Activated T-cell treated with anti-CD3 and anti-CD28 coated beads, Interleukin-2, amount 50 U/mL, for 1 hour (primary cell): ENCODE data around the gene LDLRAD4.
"Not testable (repeated sequence)": the region's sequence is repeated elsewhere in the genome, so short reads cannot be mapped to it uniquely, and the experiment has no call there.

Experiments used
- DNase-seq: peaks from one replicate; pipeline ENCODE4 v3.0.0-alpha.2; 2020

LDLRAD4 gene

DNA sequence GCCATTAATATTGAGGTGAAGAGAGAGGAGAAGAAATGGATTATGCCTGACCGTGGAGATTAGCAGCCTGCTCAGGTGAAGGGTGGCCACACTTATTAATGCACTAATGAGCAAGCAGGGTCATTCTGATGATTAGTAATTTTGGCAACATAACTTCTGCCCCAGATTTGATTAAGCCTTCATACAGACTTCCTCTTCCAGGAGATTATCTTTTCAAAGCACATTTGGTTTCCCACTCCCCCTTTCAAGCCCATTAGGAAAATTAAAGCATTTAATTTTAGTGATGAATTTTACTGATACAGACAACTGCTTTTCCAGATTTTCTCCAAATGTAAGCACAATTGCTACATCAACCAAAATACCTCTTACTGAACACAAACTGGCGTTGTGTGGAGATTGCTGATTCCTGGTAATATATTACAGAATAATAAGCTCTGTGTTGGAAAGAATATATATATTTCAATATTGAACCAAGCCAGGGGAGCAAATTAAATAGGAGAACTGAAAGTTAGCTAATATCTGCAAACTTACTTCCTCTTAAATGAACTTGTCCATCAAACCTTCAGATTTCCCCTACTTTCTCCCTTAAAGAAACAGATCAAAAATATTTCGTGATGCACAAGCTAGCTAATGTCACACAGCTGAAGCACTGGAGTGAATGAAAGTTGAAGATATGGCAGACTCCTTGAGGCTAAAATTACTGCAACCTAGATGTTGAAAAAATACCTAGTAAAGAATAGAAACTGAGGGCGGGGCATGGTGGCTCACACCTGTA, 367.0 kb downstream of the LDLRAD4 start:
- DNase-seq, result no peak

DNA sequence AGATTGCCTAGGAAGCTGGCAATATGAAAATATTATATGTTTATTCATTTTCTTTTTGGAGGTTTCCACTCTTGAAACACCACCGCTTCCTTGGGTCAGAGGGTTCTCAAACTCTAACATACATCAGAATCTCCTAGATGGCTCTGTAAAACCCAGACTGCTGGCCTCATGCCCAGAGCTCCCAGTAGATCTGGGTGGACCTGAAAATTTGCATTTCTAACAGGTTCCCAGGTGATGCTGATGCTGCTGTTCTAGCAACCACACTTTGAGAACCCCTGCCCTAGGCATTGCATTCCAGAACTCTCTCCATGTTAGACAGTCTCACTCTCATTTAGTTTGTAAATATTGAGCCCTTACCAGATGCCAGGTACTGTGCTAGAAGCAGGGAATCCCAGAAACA, 368.4 kb downstream of the LDLRAD4 start:
- DNase-seq, result no peak

DNA sequence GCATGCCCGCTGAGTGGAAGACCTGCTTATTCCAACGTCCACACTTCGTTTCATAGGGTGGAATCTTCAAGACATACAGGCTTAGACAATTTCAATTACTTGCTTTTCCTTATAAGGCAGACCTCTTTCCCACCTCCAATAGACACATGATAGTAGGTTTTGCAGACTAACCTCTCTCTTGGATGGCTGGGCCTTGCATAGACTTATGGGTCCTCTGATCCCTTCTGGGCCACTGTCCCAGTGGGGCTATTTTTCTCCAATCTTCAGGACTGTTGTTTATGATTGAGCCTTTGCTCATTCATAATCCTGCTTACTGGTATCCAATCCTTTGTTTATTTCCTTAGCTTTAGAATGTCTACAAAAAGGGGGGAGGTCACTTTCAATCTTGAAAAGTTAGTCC, 368.9 kb downstream of the LDLRAD4 start:
- DNase-seq, result no peak

DNA sequence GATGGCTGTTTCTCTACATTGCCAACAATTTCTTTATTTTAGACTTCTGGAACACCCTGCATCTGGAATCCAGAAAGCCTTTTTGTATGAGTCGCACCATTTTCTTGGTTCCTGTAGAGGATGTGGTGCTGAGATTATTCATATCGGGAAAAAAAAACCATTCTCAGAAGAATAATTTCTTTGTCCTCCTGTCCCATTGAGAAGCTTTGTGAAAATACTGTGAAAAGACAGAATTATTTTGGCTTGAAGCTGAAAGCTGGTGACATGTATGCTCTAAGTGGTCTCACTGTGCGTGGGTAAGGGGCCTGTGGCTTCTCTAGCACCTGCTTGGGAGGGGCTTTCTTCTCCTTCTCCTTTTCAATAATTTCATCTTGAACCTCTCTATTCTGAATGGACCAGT, 369.4 kb downstream of the LDLRAD4 start:
- DNase-seq, result no peak

GRCh38 chr18:13589316-13589715, 370.8 kb downstream of the LDLRAD4 start:
- no peak for DNase-seq

DNA sequence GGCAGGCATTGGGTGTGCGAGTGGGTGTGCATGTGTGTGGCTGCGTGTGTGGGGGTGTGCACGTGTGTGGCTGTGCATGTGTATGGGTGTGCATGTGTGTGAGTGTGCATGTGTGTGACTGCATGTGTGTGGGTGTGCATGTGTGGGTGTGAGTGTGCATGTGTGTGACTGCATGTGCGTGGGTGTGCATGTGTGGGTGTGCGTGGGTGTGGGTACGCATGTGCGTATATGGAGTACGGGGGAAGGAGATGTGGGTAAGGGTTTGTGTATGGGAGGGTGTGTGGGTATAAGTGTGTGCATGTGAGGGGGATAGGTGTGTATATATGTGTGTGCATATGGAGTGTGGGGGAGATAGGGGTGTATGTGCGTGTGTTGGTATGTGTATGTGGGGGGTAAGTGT, 371.4 kb downstream of the LDLRAD4 start:
- DNase-seq, result no peak

DNA sequence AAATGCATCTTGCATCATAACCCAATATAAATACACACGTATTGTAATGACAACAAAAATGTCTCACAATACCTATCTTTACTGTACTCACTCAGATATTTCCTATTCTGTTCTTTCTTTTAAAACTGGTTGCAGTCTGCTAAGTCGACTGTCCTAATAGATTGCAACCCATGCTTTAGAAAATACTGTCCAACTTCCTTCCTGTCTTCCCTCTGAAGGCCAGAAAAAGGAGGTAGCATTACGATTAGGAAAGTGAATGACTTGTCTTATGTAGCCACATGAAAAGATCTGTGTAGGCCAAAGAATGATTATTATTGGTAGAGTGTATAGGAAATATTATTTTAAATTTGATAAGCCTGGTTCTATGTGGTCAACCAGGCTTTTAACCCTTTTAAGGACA, 373.7 kb downstream of the LDLRAD4 start:
- no peak for DNase-seq

- no peak for DNase-seq
These were observed 376.0 kb downstream of the LDLRAD4 start for GRCh38 chr18:13594551-13594950.

GRCh38 chr18:13597068-13597467, 378.5 kb downstream of the LDLRAD4 start:
- no peak for DNase-seq

DNA sequence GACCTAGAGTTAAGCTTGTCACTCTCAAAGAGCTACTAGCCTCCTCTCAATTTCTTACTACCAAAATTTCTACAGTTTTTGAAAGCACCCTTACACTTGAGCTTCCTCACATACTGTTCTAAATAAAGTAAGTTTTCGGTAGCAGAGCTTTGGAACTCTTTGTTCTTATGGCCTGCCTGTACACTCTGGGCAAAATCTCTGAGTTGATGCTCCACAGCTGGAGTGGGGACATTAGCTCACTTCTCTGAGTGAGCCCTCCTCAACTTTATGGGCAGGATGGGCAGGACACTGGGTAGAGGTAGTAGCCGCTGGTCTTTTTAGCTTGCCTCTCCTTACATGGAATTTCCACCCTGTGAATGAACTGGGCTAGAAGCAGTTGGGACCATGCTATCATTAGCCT, 380.0 kb downstream of the LDLRAD4 start:
- DNase-seq, result no peak

- DNase-seq, result no peak
These were observed 380.5 kb downstream of the LDLRAD4 start for GRCh38 chr18:13599031-13599430.

DNA sequence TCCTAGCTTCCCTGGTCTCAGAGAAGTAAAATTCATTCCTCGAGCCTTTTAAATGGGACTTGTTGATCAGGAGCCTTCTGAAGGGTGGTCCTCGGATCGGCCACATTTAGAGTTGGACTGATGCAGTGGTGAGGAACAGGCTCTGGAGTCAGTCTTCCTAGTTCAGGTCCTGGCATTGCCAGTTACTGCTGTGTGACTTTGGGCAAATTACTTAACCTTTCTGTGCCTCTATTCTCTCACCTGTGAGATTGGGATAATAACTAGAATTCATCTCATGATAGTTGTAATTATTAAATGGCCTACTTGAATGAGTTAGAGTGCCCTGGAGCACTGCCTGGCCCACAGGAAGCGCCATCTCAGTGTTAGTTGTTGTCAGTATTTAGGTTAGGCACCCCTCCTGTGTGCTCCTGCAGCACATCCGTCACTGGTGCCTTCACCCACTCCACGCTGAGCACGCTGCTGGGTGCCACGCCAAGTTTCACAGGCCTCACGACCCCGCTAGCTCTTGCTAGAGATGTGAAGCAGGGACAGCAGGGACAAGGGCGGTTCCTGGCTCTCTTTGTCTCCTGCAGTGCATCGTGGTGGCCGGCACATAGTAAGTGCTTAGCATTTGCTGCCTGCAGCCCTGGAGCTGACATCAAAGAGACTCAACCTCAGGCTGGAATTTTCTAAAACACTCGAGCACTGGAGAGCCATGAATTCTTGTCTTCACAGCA, 384.9 kb downstream of the LDLRAD4 start:
- no peak for DNase-seq

DNA sequence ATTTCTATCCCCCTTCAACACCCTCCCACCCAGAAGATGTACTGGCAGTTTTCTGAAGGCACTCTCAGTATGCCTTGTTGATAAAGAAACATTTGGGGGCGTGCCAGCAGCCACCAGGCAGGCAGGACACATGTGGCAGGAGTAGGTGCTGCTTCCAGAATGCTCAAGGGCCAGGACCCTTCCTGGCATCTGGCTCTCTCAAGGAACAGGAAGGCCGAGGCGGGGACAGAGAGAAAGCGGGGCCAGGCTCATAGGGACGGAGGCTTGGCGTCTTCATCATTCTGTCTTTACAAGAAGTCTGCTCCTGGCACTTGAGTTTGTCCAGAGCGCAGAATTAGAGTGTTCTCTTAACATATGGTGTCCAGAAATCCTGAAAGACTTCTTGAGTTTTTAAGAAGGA, 386.2 kb downstream of the LDLRAD4 start:
- DNase-seq, result no peak

DNA sequence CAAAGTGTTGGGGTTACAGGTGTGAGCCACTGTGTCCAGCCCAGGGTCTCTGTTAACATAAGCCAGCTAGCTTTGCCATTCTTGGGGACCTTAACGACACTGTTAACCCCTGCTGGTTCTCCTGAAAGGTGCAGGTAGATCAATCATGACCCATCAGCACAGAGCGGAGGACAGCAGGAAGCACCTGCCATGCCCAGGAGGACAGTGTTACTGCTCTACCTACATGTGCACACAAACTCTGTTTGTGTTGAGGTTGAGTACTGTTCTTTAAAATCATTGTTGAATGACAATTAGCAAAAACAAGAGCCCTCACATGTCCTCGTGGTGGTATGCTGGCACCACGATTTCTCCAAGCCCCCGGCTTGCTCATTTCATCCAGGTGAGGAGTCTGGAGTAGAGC, 386.9 kb downstream of the LDLRAD4 start:
- DNase-seq, result no peak

GRCh38 chr18:13605901-13606300, 387.3 kb downstream of the LDLRAD4 start:
- no peak for DNase-seq

- no peak for DNase-seq
These were observed 388.2 kb downstream of the LDLRAD4 start for GRCh38 chr18:13606604-13607254.

GRCh38 chr18:13608024-13608562, 389.5 kb downstream of the LDLRAD4 start:
- DNase-seq, result not testable (repeated sequence)

DNA sequence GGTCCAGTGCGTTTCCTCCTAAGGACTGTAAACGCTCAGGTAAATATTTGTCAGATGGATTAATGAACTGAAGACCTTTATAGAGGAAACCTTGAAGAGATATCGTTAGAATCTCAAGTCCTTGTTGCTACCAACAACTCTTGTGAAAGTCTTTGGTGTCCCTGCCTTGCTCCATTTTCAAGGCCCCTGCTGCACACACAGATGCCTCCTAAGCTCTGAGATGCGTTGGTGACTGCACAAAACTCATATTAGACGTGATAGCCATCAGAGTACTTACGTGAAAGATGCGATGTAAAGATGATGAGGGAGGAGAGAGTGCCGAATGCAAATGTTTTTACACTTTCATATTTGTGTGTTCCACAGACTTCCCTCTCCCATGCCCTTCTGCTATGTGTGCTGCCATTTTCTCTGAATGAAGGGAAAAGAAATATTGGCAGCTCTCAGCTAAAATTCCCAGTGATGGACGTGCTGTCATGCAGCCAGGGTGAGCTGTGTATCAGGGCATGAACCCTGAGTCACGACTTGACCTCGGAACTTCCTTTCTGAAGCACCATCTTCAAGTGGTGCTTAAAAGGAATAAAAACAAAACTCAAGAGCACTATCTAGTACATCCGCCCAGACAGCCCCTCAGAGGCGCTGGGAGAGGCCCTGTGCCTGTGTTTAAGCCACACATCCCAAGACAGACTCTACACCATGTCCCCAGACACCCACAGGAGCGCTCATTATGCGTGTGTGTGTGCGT, 390.4 kb downstream of the LDLRAD4 start:
- no peak for DNase-seq

- no peak for DNase-seq
These were observed 392.1 kb downstream of the LDLRAD4 start for GRCh38 chr18:13610555-13611141.

DNA sequence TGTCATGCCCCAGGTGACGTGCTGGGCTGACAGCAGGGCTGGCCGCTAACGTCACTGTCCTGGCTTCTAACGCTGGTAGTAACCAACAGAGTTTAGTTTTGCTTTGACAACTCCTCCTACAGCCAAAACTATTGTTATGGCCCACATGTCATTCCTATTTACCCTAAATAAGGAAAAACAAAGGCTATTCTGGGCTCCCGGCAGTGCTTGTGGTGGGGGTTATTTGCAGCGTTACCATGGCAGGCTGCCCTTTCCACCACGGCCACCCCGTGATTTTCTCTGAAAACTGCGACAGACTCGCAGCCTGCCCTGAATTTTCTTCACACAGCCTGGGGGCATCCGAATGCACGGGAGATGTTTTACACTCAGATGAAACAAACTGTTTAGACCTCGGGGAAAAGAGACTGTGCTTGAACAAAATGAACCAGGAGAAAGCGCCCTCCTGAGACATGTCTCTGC, 392.6 kb downstream of the LDLRAD4 start:
- no peak for DNase-seq

DNA sequence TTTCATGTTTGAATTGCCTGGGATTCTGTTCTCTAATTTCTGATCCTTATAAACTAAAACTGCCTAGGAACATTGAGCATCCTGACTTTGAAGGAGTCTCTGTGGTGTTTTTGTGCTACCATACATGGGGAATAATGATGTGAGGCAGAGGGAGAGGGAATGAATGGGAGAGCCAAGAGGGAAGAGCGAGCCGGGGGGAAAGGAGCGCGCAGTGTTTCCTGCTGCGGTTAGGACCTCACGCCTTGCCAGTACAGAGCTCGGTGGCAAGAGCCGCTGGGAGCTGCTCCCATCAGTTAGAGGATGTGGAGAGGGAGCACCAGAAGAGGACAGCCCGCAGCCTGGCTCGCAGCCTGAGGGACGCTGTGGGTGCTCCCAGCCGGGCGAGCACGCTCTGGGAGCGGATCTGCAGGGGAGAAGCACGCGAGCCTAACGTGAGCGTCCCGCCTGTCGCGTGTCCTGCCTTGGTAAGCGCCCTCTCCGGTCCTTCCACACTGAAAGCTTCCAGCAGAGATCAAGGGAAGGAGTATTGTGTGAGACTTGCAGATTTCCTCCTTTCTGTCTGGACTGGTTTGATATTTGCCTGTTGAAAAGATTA, 393.1 kb downstream of the LDLRAD4 start:
- no peak for DNase-seq
